ENCODE results near the gene TIGD4. TPM values are rescaled to one million over a fixed set of nuclear protein-coding genes. Genes with fewer than 3 reads are reported as not detected.

Gene TIGD4
- total and polyA plus RNA-seq, 2 of the 13 experiments (the other 11 are each of a cell fraction or from before 2014, with no cell fraction given) = 0.15 to 0.62 TPM

DNA sequence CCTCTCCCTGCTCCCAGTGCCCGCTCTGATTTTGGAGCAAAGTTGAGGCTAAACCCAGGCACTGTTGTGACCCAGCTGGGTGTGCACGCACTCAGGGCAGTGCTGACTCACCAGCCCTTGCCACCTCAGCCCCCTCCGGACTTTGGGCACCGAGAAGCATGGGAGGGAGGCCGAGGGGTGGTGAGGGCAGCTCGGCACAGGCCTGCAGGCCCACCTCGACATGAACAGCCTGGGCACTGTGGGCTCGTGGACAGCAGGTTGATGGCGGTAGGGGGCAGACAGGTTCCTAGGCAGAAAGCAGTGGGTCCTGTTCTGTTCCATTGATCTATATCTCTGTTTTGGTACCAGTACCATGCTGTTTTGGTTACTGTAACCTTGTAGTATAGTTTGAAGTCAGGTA is 30.9 kb downstream of the TIGD4 start:
- Histone ChIP-seq H3K4me1 (ENCODE audit: insufficient read depth, low read length) (no peaks in the 10 kb centered on the region), H3K36me3 (replicated peaks in 1 of 2; ENCODE audit: control insufficient read depth in 1 of 2, insufficient read depth in 2 of 2, low read length in 2 of 2) (no peaks in the 10 kb centered on the region), H3K27me3 (ENCODE audit: control insufficient read depth in 1 of 2, insufficient read depth in 2 of 2, low read length in 2 of 2) (no peaks in the 10 kb centered on the region; a peak in 1 of 5 replicates), H3K27ac (ENCODE audit: extremely low read length, insufficient read depth, low read length) (no peak overlapping the region), H2AFZ (ENCODE audit: low read length) (no peak overlapping the region), H3K4me2 (ENCODE audit: low read depth, low read length) (no peak overlapping the region), H4K20me1 (ENCODE audit: insufficient read depth, low read length) (no peaks in the 10 kb centered on the region), H3K9ac (ENCODE audit: insufficient read depth, low read depth, low read length) (no peak overlapping the region), H3K4me3 (replicated peaks in 1 of 3; ENCODE audit: insufficient read depth in 1 of 3, low read depth in 2 of 3, low read length in 3 of 3) (no peak overlapping the region), H3K79me2 (ENCODE audit: insufficient read depth, low read length) (no peaks in the 10 kb centered on the region), H3K9me3 (ENCODE audit: low read length) (no peaks in the 10 kb centered on the region)
- ChIA-PET CTCF (ENCODE audit: low intra/inter-chr PET ratio, low total read pairs) (no interaction called here), POLR2A (no interaction called here)
- in situ Hi-C loops (cut with HindIII; ENCODE audit: extremely low pct_ligation_motif_present, low pct_unique_long_range_greater_than_20kb) = no loop called here
- BruUV-seq (replicated peaks) = no TSS peak
- 25% methylated on average over 7 of the region's 9 CpGs for WGBS (ENCODE audit: low lambda C conversion rate)
- DNase-seq (ENCODE audit: low spot score) = no peak
- intact Hi-C loops (cut with micrococcal nuclease; ENCODE audit: unreplicated experiment) = no loop called here
- no peak for TF ChIP-seq ZSCAN30 (CRISPR knock-in tag; IDR thresholded peaks at IDR 0.05)
- TF ChIP-seq TGIF2 (CRISPR knock-in tag; IDR thresholded peaks at IDR 0.05) = no peak
- TF ChIP-seq KLF6 (CRISPR knock-in tag; IDR thresholded peaks at IDR 0.05) = no peak
- TF ChIP-seq ZKSCAN8 (CRISPR knock-in tag; IDR thresholded peaks at IDR 0.05; ENCODE audit: borderline replicate concordance) = no peak
- TF ChIP-seq, protein P1, sequence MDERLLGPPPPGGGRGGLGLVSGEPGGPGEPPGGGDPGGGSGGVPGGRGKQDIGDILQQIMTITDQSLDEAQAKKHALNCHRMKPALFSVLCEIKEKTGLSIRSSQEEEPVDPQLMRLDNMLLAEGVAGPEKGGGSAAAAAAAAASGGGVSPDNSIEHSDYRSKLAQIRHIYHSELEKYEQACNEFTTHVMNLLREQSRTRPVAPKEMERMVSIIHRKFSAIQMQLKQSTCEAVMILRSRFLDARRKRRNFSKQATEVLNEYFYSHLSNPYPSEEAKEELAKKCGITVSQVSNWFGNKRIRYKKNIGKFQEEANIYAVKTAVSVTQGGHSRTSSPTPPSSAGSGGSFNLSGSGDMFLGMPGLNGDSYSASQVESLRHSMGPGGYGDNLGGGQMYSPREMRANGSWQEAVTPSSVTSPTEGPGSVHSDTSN (CRISPR knock-in tag; IDR thresholded peaks at IDR 0.05) = no peak
- no peak for TF ChIP-seq RAD51 (IDR thresholded peaks at IDR 0.05; ENCODE audit: borderline replicate concordance)
- no peak for ATAC-seq
- no peak for FAIRE-seq

DNA sequence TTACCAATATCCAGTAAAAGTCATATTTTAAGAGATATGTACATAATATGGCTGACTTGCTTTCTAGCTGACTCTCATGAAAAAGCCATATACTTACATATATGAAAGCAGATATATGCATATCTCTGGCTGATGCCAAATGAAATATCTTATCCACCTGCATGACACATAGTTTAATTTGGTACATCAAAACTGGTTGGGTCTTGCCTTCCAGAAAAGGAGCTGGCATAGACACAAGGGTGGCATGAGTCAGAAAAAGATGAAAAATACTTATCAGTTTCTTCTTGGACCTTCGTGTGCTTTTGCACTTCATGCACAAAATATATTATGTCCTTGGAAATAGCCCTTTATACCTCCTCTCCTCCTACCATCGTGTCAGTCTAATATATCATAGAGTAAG is 32.1 kb downstream of the TIGD4 start:
- ATAC-seq (no peak), FAIRE-seq (no peak), DNase-seq (ENCODE audit: low spot score) (no peak)
- Histone ChIP-seq H3K36me3 (replicated peaks in 1 of 2; ENCODE audit: control insufficient read depth in 1 of 2, insufficient read depth in 2 of 2, low read length in 2 of 2) (no peaks in the 10 kb centered on the region), H2AFZ (ENCODE audit: low read length) (no peak overlapping the region), H3K9me3 (ENCODE audit: low read length) (no peaks in the 10 kb centered on the region), H3K4me2 (ENCODE audit: low read depth, low read length) (no peak overlapping the region), H3K9ac (ENCODE audit: insufficient read depth, low read depth, low read length) (no peak overlapping the region), H3K4me3 (replicated peaks in 1 of 3; ENCODE audit: insufficient read depth in 1 of 3, low read depth in 2 of 3, low read length in 3 of 3) (no peak overlapping the region), H3K27ac (ENCODE audit: extremely low read length, insufficient read depth, low read length) (no peak overlapping the region), H3K27me3 (ENCODE audit: control insufficient read depth in 1 of 2, insufficient read depth in 2 of 2, low read length in 2 of 2) (no peaks in the 10 kb centered on the region; a peak in 1 of 5 replicates), H4K20me1 (ENCODE audit: insufficient read depth, low read length) (no peaks in the 10 kb centered on the region), H3K4me1 (ENCODE audit: insufficient read depth, low read length) (no peaks in the 10 kb centered on the region), H3K79me2 (ENCODE audit: insufficient read depth, low read length) (no peaks in the 10 kb centered on the region)
- intact Hi-C loops (cut with micrococcal nuclease; ENCODE audit: unreplicated experiment) = no loop called here
- CTCF ChIA-PET (ENCODE audit: low intra/inter-chr PET ratio, low total read pairs) = no interaction called here
- no TSS peak for BruUV-seq (replicated peaks)
- in situ Hi-C loops (cut with HindIII; ENCODE audit: extremely low pct_ligation_motif_present, low pct_unique_long_range_greater_than_20kb) = no loop called here
- POLR2A ChIA-PET = no interaction called here
- 0% methylated on average over 2 of the region's 2 CpGs for WGBS (ENCODE audit: low lambda C conversion rate)
- TF ChIP-seq ZNF260 (CRISPR knock-in tag; IDR thresholded peaks at IDR 0.05; ENCODE audit: borderline replicate concordance, low read depth) (no peak), RFXANK (CRISPR knock-in tag; IDR thresholded peaks at IDR 0.05) (no peak), FOSL1 (CRISPR knock-in tag; IDR thresholded peaks at IDR 0.05; ENCODE audit: borderline replicate concordance) (no peak), POLR2G (IDR thresholded peaks at IDR 0.05; ENCODE audit: low read depth, low read length) (no peak), EP300 (IDR thresholded peaks at IDR 0.05; ENCODE audit: low read depth in 2 of 2, low read length in 2 of 2) (no peak), EP300 (CRISPR knock-in tag; IDR thresholded peaks at IDR 0.05; ENCODE audit: borderline replicate concordance) (no peak), ZNF75D (CRISPR knock-in tag; IDR thresholded peaks at IDR 0.05; ENCODE audit: borderline replicate concordance) (no peak), ZNF296 (CRISPR knock-in tag; conservative IDR thresholded peaks at IDR 0.05) (no peak), SIX4 (CRISPR knock-in tag; IDR thresholded peaks at IDR 0.05) (no peak), RARG (CRISPR knock-in tag; IDR thresholded peaks at IDR 0.05; ENCODE audit: low read depth) (no peak), ZNF549 (CRISPR knock-in tag; IDR thresholded peaks at IDR 0.05) (no peak), NFKB2 (CRISPR knock-in tag; IDR thresholded peaks at IDR 0.05; ENCODE audit: borderline replicate concordance) (no peak), SETDB1 (CRISPR knock-in tag; IDR thresholded peaks at IDR 0.05; ENCODE audit: borderline replicate concordance) (no peak)
- TF ChIP-seq, protein P2, sequence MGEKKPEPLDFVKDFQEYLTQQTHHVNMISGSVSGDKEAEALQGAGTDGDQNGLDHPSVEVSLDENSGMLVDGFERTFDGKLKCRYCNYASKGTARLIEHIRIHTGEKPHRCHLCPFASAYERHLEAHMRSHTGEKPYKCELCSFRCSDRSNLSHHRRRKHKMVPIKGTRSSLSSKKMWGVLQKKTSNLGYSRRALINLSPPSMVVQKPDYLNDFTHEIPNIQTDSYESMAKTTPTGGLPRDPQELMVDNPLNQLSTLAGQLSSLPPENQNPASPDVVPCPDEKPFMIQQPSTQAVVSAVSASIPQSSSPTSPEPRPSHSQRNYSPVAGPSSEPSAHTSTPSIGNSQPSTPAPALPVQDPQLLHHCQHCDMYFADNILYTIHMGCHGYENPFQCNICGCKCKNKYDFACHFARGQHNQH (CRISPR knock-in tag; IDR thresholded peaks at IDR 0.05) = no peak
